Osteocyte (in vitro differentiated cells): Measurements from ENCODE around the gene GPC3. TPM values are rescaled to one million over a fixed set of nuclear protein-coding genes. Genes with fewer than 3 reads are reported as not detected.

Source experiments
- DNase-seq: peaks from one replicate; pipeline ENCODE4 v3.0.0; 2021; ENCODE audit warnings: mixed read lengths; ENCODE audit not compliant: unreplicated experiment; ENCODE audit errors: extremely low spot score
- H3K27ac Mint-ChIP-seq: one replicate; pipeline ENCODE4 v1.8.0; 2021; ENCODE audit warnings: mild to moderate bottlenecking, mixed read lengths; ENCODE audit not compliant: unreplicated experiment
- H3K27me3 Mint-ChIP-seq: one replicate; pipeline ENCODE4 v1.8.0; 2021; ENCODE audit warnings: mixed read lengths; ENCODE audit not compliant: unreplicated experiment
- H3K36me3 Mint-ChIP-seq: one replicate; pipeline ENCODE4 v1.8.0; 2021; ENCODE audit warnings: mixed read lengths; ENCODE audit not compliant: unreplicated experiment
- H3K4me1 Mint-ChIP-seq: one replicate; pipeline ENCODE4 v1.8.0; 2021; ENCODE audit warnings: mixed read lengths; ENCODE audit not compliant: unreplicated experiment
- H3K4me3 Mint-ChIP-seq: one replicate; pipeline ENCODE4 v1.8.0; 2021; ENCODE audit warnings: mild to moderate bottlenecking, moderate library complexity, mixed read lengths; ENCODE audit not compliant: unreplicated experiment
- H3K9me3 Mint-ChIP-seq: one replicate; pipeline ENCODE4 v1.8.0; 2021; ENCODE audit warnings: mixed read lengths; ENCODE audit not compliant: unreplicated experiment
- total RNA-seq: library from RNA; stranded (reverse); gene quantifications from 2 replicates; pipeline ENCODE4 v1.2.1, GENCODE V29; 2021
- TF ChIP-seq, protein P1 (sequence below): fragments of 200-600 bp; sonication (generic); IDR thresholded peaks from 2 replicates; pipeline ENCODE4 v1.5.0; 2021; ENCODE audit warnings: antibody characterized with exemption, mild to moderate bottlenecking, moderate library complexity

GPC3 gene
- total RNA-seq, 1 donor from 2014 or later: 19.6 TPM

DNA sequence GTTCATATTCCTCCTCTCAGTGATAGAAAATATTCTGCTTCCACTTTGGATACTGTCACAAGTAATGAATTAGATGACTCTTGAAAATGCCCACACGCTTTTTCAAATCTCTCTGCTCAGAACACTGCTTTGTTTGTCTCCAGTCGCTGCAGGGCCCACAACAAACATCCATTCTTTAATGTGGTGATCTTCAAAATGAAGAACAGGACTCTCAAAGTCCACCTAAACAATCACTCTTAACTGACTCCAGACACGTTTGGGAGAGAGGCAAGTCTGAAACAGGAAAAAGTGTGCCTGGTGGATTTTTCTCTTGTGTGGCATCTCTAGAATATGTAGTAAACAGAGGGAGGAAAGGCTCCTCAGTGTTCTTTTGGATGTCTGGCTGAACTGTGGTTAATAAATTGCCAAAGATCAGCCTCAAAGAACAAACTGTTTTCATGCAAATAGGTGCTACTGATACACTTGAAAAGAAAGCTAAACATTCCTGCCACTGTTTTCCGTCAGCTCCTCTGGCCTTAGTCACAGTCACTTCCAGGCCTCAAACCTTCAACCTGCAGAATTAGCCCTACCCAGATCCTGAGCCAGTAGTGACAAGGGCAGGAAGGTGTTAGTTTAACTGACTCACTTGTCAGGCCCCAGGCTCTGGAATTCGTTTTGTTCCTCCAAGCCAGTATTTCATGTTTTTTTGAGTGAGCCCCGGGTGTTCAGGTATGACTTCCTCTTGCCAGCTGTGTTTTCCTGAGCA lies 310.5 kb downstream of the GPC3 start:
- Mint-ChIP-seq H3K27me3 (peaks cover 7% of the 10 kb centered on the region), H3K36me3 (no peaks in the 10 kb centered on the region), H3K4me1 (peaks cover 11% of the 10 kb centered on the region), H3K27ac (no peak overlapping the region), H3K9me3 (no peaks in the 10 kb centered on the region), H3K4me3 (no peak overlapping the region)
- DNase-seq: no peak
- TF ChIP-seq, protein P1, sequence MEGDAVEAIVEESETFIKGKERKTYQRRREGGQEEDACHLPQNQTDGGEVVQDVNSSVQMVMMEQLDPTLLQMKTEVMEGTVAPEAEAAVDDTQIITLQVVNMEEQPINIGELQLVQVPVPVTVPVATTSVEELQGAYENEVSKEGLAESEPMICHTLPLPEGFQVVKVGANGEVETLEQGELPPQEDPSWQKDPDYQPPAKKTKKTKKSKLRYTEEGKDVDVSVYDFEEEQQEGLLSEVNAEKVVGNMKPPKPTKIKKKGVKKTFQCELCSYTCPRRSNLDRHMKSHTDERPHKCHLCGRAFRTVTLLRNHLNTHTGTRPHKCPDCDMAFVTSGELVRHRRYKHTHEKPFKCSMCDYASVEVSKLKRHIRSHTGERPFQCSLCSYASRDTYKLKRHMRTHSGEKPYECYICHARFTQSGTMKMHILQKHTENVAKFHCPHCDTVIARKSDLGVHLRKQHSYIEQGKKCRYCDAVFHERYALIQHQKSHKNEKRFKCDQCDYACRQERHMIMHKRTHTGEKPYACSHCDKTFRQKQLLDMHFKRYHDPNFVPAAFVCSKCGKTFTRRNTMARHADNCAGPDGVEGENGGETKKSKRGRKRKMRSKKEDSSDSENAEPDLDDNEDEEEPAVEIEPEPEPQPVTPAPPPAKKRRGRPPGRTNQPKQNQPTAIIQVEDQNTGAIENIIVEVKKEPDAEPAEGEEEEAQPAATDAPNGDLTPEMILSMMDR: no peak

DNA sequence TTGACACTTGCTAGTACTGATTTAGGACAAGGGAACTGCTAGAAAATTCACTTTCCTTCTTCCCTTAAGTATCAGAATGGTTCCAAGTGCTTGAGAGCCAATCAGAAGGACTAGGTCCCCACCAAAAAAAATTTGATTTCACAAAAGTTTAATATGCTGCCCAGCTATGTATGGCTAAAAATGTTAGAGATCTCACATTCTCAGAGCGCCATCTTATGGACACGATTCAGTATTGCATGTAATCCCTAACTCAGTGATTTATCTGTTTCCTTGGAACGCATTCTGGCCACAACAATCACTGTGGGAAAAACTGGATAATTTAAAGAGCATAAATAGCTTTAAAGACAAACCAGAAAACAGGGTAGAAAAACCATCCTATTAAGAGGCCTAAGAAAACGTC lies 315.0 kb downstream of the GPC3 start:
- TF ChIP-seq, protein P1: peak; percentile 88
- H3K27ac Mint-ChIP-seq: no peak overlapping the region
- no peak overlapping the region for H3K4me3 Mint-ChIP-seq
- peaks cover 15% of the 10 kb centered on the region for H3K4me1 Mint-ChIP-seq
- H3K27me3 Mint-ChIP-seq: peaks cover 7% of the 10 kb centered on the region
- H3K9me3 Mint-ChIP-seq: no peaks in the 10 kb centered on the region
- no peaks in the 10 kb centered on the region for H3K36me3 Mint-ChIP-seq
- no peak for DNase-seq

DNA sequence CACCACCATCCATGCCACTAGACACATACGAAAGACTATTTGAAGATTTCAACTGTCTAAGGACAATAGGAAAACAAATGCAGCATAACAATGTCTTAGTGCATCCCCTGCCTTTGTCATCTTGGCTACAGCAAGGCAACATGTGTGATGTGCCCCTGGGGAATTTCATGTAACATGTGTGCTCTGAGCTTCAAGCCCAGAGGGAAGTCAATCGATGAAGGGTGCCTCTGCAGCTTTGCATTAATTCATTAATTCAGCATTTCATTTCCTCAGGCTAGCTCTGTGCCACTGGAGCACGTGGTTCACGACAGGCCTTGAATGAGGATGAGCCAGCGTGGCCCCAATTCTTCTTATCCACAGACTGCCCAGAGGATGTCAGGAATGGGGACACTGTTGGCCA lies 316.2 kb downstream of the GPC3 start:
- Mint-ChIP-seq H3K9me3 (no peaks in the 10 kb centered on the region), H3K27me3 (peaks cover 7% of the 10 kb centered on the region), H3K36me3 (no peaks in the 10 kb centered on the region), H3K4me3 (no peak overlapping the region), H3K4me1 (peaks cover 9% of the 10 kb centered on the region), H3K27ac (no peak overlapping the region)
- TF ChIP-seq, protein P1: no peak
- no peak for DNase-seq

DNA sequence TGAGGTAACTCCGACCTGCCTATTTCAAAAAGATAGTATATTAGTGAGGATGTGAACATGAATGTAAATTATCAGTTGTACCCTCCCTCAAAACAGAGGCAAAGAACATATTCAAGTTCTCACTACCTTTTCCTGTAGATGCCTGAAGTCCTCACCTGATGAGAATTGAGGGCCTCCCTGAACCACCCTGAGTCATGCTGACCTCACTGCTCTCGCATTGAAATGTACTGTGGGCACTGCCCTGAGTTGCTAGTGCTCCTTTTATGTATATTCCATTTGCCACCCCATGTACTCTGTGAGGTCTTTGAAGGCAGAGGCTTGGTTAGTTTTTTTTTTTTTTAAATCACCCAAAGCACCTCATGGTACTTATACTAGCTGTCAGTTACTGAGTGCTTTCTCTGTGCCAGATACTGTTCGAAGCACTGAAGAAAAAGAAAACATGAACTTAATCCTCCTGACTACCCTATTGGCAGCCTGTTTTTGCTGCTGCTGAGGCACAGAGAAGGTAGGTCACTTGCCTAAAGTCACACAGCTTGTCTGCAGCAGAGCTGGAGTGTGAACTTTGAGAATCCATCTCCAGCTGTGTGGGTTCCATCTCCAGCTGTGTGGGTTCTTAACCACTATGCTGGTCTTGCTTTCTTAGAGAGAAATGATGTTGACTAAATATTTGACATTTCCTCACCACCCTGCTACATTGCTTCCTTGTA lies 317.0 kb downstream of the GPC3 start:
- no peak overlapping the region for H3K4me3 Mint-ChIP-seq
- peaks cover 7% of the 10 kb centered on the region for H3K27me3 Mint-ChIP-seq
- H3K27ac Mint-ChIP-seq: no peak overlapping the region
- peaks cover 9% of the 10 kb centered on the region for H3K4me1 Mint-ChIP-seq
- DNase-seq: no peak
- H3K36me3 Mint-ChIP-seq: no peaks in the 10 kb centered on the region
- TF ChIP-seq, protein P1: no peak
- H3K9me3 Mint-ChIP-seq: no peaks in the 10 kb centered on the region

DNA sequence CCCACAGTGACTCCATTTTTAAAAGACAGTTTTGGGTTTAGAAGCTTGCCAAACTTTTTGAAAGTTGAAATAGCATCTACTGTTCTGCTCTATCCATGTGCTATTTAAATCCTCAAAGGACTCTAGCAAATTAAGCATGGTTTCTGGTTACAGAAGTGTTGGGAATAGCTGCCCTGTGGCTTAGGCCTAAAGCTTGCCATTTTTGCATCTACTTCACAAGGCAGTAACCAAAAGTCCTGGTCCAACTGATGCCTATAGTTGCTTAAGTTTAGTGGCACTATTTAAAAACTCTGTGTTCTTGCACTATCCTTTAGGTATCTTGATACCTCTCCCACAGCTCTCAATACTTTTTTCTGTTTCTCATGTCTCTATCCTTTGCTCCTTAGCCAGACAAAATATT lies 319.1 kb downstream of the GPC3 start:
- Mint-ChIP-seq H3K9me3 (no peaks in the 10 kb centered on the region), H3K36me3 (no peaks in the 10 kb centered on the region), H3K4me1 (peaks cover 9% of the 10 kb centered on the region), H3K4me3 (no peak overlapping the region), H3K27ac (no peak overlapping the region), H3K27me3 (peaks cover 7% of the 10 kb centered on the region)
- no peak for DNase-seq
- TF ChIP-seq, protein P1: no peak
